COLO668 (cell line): ENCODE measurements around the gene CR2.
A peak's percentile ranks its signal among the peaks of the same experiment; 100 is the strongest.
"Not testable (repeated sequence)": the region's sequence is repeated elsewhere in the genome, so short reads cannot be mapped to it uniquely, and the experiment has no call there.

Source experiments
- DNase-seq: peaks from one replicate; lab custom pipeline; 2025; ENCODE audit not compliant: unreplicated experiment; lab: John Stamatoyannopoulos, UW

CR2 gene

GRCh38 chr1:207444514-207445217 lies 9.5 kb upstream of the CR2 start:
- no peak for DNase-seq

- no peak for DNase-seq
Observed at GRCh38 chr1:207453710-207454045, 450 bp upstream of the CR2 start.

DNA sequence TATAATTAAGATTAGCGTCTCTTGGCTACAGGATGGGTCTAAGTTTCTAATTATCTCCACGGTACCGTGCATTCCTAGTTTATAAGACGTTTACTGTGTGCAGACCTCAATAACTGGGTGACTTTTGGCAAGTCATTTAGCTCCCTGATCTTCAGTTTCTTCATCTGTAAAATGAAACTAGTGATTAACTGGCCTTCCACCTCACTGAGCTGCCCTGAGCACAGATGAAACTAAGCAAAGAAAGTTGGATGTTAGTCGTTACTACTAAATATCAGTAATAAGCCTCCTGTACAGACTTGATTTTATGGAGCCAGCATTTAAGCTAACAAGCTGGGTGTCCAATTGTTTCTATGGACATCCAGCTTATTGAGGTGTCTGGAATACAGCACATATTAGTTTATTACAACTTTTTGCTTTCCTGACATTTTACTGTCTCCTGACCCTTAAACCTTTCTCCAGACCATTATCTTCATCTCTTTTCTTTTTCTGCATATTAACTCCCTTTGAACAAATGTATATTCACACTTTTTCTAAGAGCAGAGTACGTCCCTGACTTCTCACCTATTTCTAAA lies 1.1 kb downstream of the CR2 start:
- DNase-seq: no peak

DNA sequence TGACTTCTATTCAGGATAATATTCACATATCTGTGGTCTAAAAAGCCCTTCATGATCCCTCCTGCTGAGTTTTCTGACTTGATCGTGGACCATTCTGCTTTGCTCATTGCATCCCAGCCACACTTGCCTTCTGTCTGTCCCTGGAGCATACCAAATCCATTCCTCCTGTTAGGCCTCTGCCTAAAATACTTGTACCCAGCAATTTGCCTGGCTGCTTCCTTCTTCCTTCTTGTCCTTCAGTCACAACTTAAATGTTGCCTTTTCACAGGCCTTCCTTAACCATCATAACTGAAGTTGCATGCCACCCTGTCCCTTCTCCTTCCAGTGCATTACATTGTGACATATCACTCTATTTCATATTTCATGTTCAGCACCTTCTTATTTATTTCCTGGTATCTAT lies 4.3 kb downstream of the CR2 start:
- no peak for DNase-seq

- no peak for DNase-seq
Observed at GRCh38 chr1:207459008-207459407, 4.9 kb downstream of the CR2 start.

- no peak for DNase-seq
Observed at GRCh38 chr1:207461649-207462048, 7.5 kb downstream of the CR2 start.

GRCh38 chr1:207462535-207462934 lies 8.4 kb downstream of the CR2 start:
- no peak for DNase-seq

DNA sequence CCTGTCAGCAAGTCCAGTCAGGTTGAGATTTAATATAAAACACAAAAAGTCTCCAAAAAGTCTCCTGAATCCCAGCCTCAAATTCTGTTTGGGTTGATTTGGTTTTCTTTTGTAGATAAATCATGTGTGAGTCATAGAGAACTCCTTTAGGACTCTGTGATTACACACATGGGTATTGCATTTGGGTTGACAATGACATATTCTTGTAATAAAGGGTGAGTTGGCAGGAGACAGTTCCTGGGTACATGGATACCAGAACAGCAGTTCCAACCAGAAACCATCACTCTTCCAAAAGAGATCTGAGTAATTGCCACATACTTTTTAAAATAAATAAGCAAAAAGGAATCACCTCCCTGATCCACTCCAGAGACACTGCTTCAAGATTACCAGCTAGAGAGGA lies 8.9 kb downstream of the CR2 start:
- no peak for DNase-seq

- no peak for DNase-seq
Observed at GRCh38 chr1:207463571-207463970, 9.4 kb downstream of the CR2 start.

GRCh38 chr1:207470927-207471326 lies 16.8 kb downstream of the CR2 start:
- DNase-seq: no peak

DNA sequence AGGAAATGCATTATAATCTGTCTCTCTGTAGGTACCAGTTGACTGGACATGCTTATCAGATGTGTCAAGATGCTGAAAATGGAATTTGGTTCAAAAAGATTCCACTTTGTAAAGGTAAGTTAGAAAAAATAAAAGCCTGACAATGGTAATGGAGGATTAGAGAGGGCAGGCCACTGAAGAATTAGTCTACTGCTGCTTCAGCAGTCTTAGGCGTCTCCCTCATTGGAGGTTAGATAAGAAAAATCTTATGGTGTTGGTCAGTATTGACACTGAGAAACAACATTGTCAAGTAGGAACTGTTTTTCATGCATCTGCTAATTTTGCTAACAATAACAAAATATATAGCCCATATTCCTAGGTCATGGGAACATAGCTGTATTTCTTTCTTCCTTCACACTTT lies 20.1 kb downstream of the CR2 start:
- DNase-seq: no peak

GRCh38 chr1:207486198-207486597 lies 32.1 kb downstream of the CR2 start:
- no peak for DNase-seq

DNA sequence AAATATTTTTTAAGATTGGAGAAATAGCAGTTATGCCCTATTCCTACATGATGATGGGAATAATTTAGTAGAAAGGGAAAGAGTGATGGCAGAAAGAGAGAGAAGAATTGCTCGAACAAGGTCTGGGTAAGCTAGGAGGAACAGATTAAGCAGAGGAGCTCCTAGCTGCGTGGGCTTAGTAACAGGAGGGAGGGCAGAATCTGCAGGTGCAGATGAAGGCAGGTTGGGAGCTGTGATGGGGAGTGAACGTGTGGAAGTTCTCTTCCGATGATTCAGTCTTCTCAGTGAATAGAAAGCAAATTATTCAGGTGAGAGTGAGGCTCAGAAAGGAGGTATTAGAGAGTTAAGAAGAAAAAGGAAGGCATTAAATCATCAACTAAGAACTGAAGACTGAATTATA lies 33.5 kb downstream of the CR2 start:
- DNase-seq: no peak

GRCh38 chr1:207493212-207493611 lies 39.1 kb downstream of the CR2 start:
- DNase-seq: no peak

DNA sequence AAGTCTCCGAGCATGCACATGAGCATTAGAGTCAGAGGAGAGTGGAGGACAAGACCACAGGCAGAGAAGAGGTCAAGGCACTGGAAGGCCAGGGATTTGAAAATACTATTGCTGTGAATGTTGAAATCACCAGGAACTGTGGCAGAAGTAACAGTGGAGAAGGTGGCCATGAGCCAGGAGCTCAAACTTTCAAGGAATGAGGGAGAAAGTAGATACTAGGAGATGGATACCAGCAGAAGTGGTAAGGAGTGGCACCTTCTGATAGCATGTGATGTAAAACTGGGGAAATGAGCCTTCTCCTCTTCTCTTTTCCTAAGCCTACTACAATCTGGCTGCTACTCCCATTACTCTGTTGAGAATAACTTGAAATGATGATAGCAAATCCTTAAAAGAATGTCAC lies 40.0 kb downstream of the CR2 start:
- no peak for DNase-seq

- DNase-seq: not testable (repeated sequence)
Observed at GRCh38 chr1:207495281-207495680, 41.2 kb downstream of the CR2 start.

DNA sequence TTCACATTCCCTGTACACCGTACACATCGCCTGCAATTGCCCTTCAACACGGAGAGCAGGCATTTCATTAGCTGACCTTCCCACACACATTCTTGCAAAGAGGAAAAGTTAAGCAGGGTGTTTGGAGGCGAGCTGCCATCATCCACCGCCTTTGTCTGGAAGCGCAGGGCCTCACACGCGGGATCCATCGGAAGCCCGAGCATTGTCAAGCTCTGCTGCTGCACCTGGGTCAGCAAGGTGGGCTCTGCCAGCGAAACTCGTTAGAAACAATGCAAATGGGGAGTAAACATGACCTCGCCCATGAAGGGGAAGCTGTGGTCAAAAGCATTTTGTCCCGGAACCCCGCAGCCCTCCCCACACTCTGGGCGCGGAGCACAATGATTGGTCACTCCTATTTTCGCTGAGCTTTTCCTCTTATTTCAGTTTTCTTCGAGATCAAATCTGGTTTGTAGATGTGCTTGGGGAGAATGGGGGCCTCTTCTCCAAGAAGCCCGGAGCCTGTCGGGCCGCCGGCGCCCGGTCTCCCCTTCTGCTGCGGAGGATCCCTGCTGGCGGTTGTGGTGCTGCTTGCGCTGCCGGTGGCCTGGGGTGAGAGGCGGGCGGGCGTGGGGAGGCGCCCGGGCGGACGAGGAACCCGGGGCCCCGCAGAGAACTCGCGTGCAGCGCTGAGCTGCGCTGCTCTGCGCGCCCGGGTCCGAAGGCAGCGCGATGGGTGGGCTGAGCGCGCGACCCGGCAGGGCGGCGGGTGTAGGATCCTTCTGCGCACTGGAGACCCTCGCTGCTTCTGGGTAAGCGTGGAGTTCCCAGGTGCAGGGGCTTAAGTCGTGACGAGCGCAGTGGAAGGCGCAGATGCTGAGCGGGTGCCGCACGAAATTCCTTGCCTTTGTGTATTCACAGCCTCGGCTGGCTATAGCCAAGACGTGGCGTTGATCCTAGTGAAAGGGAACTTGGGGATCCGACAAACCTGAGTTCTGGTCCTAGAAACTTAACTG lies 42.0 kb downstream of the CR2 start, which contains the start of gene CR1:
CR1 (plus strand) TSS at position 357 of the 992 bp plus-strand sequence; CDS start at position 468, 111 bp downstream.
- peak; percentile 15 for DNase-seq

GRCh38 chr1:207497941-207498340 lies 43.8 kb downstream of the CR2 start:
- no peak for DNase-seq

GRCh38 chr1:207499573-207499972 lies 45.4 kb downstream of the CR2 start:
- DNase-seq: peak; percentile 76

DNA sequence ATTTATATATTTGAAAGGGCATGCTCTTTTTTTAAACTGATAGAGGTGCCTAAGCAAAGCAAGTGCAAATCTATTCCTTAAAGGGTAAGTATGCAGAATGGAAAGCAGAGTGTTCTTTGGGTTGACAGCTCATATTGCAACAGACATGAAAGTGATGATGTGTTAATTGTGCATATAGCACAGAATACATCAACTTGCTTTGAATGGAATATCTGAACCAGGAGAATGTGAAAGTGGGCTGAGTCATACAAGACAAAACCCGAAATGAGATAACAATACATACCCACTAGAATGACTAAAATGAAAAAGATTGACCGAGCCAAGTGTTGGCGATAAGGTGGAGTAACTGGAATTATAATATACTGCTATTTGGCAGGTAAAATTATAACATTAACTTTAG lies 46.2 kb downstream of the CR2 start:
- no peak for DNase-seq

DNA sequence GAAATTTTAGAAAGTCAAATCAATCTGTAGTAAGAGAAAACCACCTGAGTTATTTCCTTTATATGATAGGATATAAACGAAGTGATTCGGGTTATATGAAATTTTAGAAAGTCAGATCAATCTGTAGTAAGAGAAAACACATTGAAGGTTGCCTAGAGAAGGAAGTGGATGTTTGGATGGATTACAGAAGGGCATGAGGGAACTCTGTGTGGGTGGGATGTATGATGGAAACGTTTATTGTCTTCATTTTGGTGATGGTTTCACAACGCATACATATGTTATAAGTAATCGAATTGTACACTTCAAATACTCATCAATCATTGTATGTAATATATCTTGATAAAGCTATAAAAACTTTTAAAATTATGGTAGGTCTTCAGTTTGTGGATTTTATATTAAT lies 46.9 kb downstream of the CR2 start:
- DNase-seq: no peak

DNA sequence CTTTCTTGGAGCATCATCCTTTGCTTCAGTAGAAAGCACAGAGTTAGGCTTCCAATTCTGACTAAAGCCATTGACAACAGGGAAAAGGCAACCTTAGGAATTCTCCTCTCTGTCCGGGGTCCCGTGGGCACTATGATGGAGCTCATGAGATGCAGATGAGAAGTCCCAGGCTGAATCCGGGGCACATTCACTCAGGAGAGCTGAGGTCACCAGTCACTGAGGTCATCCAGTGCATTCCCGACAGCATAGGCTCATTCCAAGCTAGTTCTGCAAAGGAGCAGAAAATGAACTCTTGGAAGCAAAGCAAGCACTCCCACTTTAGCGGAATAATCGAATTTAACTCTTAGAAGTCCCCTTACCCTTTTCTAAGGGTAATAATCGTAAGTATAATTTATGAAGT lies 48.6 kb downstream of the CR2 start:
- DNase-seq: no peak
